Activated CD8-positive, alpha-beta T cell treated with anti-CD3 and anti-CD28 coated beads for 36 hours (primary cell): Measurements from ENCODE around the gene WDR70. TPM values are rescaled to one million over a fixed set of nuclear protein-coding genes. Genes with fewer than 3 reads are reported as not detected.

ENCODE experiments used
- ATAC-seq: fragments of 200-7000 bp; cut with Tn5 transposase; one replicate; pipeline ENCODE4 v1.10.0; 2021; ENCODE audit warnings: mild to moderate bottlenecking, moderate library complexity
- CTCF ChIA-PET: fragments of 350-600 bp; sonication (Branson Sonifier 250); formaldehyde crosslinking; loops from one replicate; lab custom pipeline; 2021; ENCODE audit warnings: antibody characterized with exemption; lab: Charles Lee
- POLR2A ChIA-PET: fragments of 350-600 bp; sonication (Branson Sonifier 250); formaldehyde crosslinking; loops from one replicate; lab custom pipeline; 2021; ENCODE audit warnings: antibody characterized with exemption; lab: Charles Lee
- DNase-seq: peaks from one replicate; pipeline ENCODE4 v3.0.0-alpha.2; 2020
- H3K27ac Mint-ChIP-seq: one replicate; pipeline ENCODE4 v1.8.0; 2021; ENCODE audit warnings: mild to moderate bottlenecking, mixed read lengths
- H3K27me3 Mint-ChIP-seq: one replicate; pipeline ENCODE4 v1.8.0; 2021; ENCODE audit warnings: mixed read lengths
- H3K36me3 Mint-ChIP-seq: one replicate; pipeline ENCODE4 v1.8.0; 2021; ENCODE audit warnings: low read depth, mixed read lengths
- H3K4me1 Mint-ChIP-seq: one replicate; pipeline ENCODE4 v1.8.0; 2021; ENCODE audit warnings: low read depth, mixed read lengths
- H3K4me3 Mint-ChIP-seq: one replicate; pipeline ENCODE4 v1.8.0; 2021; ENCODE audit warnings: mild to moderate bottlenecking, moderate library complexity, mixed read lengths
- H3K9me3 Mint-ChIP-seq: one replicate; pipeline ENCODE4 v1.8.0; 2021; ENCODE audit warnings: mixed read lengths
- CTCF ChIP-seq: fragments of 200-600 bp; IDR thresholded peaks from one replicate; pipeline ENCODE4 v1.8.0; 2022; ENCODE audit warnings: antibody characterized with exemption, mild to moderate bottlenecking
- intact Hi-C: fragments of 100-400 bp; cut with micrococcal nuclease; formaldehyde crosslinking; loops from one replicate; pipeline ENCODE4 v1.10.0; 2022
- total RNA-seq, 2 experiments: library from RNA; stranded (reverse); gene quantifications; one replicate each; pipeline ENCODE4 v1.2.3, GENCODE V29; 2021

Gene WDR70
- total RNA-seq, 2 experiments from 2014 or later, result 30.8 to 32.7 TPM

DNA sequence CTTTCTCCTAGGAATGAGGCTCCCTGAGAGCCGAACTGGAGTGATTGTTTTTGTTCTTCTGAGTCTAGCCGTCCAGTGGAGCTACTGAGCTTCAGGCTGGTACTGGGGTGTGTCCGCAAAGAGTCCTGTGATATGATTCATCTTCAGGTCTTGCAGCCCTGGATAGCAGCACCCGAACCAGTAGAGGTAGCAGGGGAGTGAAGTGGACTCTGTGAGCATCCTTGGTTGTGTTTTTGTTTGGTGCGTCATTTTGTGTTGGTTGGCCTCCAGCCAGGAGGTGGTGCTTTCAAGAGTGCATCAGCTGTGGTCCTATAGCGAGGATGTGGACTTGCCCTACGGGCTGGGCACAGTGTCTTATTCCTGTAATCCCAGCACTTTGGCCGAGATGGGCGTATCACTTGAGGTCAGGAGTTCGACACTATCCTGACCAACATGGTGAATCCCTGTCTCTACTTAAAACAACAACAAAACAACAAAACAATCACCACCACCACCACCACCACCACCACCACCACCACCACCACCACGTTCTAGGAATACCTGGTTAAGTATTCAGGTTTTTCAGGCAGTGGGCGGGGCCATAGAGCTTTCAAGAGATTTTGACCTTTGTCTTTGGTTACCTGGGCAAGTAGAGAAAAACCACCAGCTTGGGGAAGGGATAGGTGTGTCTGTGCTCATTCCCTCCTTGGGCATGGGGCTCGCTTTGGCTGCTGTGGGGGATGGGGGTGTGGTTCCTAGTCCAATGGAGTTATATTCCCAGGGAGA, 154.0 kb downstream of the WDR70 start:
- POLR2A ChIA-PET, result no interaction called here
- peaks cover 36% of the 10 kb centered on the region for H3K36me3 Mint-ChIP-seq
- no peaks in the 10 kb centered on the region for H3K27me3 Mint-ChIP-seq
- no peak overlapping the region for H3K4me3 Mint-ChIP-seq
- H3K4me1 Mint-ChIP-seq, result no peaks in the 10 kb centered on the region
- H3K9me3 Mint-ChIP-seq, result peaks cover 26% of the 10 kb centered on the region
- intact Hi-C loops, result no loop called here
- no peak overlapping the region for H3K27ac Mint-ChIP-seq
- ATAC-seq, result no peak
- DNase-seq, result no peak
- no peak for TF ChIP-seq CTCF
- CTCF ChIA-PET, result no interaction called here

DNA sequence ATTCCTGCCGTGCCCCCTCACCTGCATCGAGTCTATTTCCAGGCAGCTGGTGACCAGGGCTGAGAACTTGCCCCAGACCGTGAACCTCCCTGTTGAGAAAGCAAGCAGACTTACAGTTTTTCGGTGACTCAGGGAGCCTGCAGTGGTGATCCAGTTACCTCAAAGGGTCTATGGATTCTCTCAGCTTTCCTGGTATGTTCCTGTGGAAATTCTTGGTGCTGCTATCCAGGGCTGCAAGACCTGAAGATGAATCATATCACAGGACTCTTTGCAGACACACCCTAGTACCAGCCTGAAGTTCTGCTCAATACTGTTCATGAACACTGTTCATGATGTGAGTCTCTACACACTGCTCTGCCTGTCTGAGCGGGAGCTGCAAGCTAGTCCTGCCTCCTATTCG, 154.7 kb downstream of the WDR70 start:
- DNase-seq (no peak), ATAC-seq (no peak)
- H3K27ac Mint-ChIP-seq, result no peak overlapping the region
- CTCF ChIA-PET, result no interaction called here
- no peaks in the 10 kb centered on the region for H3K27me3 Mint-ChIP-seq
- intact Hi-C loops, result no loop called here
- no peak overlapping the region for H3K4me3 Mint-ChIP-seq
- peaks cover 23% of the 10 kb centered on the region for H3K9me3 Mint-ChIP-seq
- POLR2A ChIA-PET, result no interaction called here
- no peaks in the 10 kb centered on the region for H3K4me1 Mint-ChIP-seq
- peaks cover 36% of the 10 kb centered on the region for H3K36me3 Mint-ChIP-seq
- no peak for TF ChIP-seq CTCF

DNA sequence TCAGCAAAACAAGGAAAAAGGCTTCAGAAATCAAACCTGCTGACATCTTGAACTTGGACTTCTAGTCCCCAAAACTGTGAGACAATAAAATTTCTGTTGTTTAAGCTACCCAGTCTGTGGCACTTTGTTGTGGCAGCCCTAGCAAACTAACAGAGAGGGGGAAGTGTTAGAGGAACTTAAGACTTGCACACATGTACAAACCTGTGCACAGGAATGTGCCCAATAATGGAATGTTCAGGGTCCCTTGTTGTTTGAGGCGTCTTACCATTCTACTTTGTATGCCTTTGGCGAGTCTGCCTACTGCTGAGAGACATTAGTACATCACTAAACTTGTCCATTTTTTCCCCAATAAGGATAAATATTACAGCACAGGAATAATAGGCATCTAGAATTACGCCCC, 160.3 kb downstream of the WDR70 start:
- ATAC-seq, result no peak
- intact Hi-C loops, result no loop called here

GRCh38 chr5:37543216-37543615, 164.1 kb downstream of the WDR70 start:
- CTCF ChIA-PET, result interaction anchor here (0.6 to 1.1 kb wide), 4 partner anchors 11 to 130 kb away, joined by 3 to 4 read pairs (median 3); no protein-coding TSS in a partner anchor
- intact Hi-C loops, result no loop called here
- H3K36me3 Mint-ChIP-seq, result peaks cover 7% of the 10 kb centered on the region

More for the DNA sequence above, 160.3 kb downstream of the WDR70 start:
- Mint-ChIP-seq H3K9me3 (no peaks in the 10 kb centered on the region), H3K36me3 (peaks cover 8% of the 10 kb centered on the region), H3K27me3 (no peaks in the 10 kb centered on the region), H3K27ac (no peak overlapping the region), H3K4me1 (no peaks in the 10 kb centered on the region), H3K4me3 (no peak overlapping the region)
- no peak for DNase-seq
- no peak for TF ChIP-seq CTCF
- CTCF ChIA-PET, result no interaction called here
- POLR2A ChIA-PET, result no interaction called here

More at GRCh38 chr5:37543216-37543615, 164.1 kb downstream of the WDR70 start:
- ATAC-seq (no peak), DNase-seq (no peak)
- no peak overlapping the region for H3K27ac Mint-ChIP-seq
- H3K27me3 Mint-ChIP-seq, result no peaks in the 10 kb centered on the region
- no peak for TF ChIP-seq CTCF
- no peaks in the 10 kb centered on the region for H3K4me1 Mint-ChIP-seq
- POLR2A ChIA-PET, result no interaction called here
- H3K4me3 Mint-ChIP-seq, result no peak overlapping the region
- no peaks in the 10 kb centered on the region for H3K9me3 Mint-ChIP-seq
